GM10248 (cell line): ENCODE measurements around the gene LCLAT1.
"Not testable (repeated sequence)": the region's sequence is repeated elsewhere in the genome, so short reads cannot be mapped to it uniquely, and the experiment has no call there.

ENCODE experiments used
- CTCF ChIA-PET: fragments of 300-600 bp; sonication (Branson Sonifier 250); formaldehyde crosslinking; extraction: SDS; loops from one replicate; lab custom pipeline; 2021; ENCODE audit warnings: antibody characterized with exemption; lab: Yijun Ruan, JAX
- POLR2A ChIA-PET: fragments of 350-650 bp; sonication (Branson Sonifier 250); formaldehyde crosslinking; extraction: SDS; loops from one replicate; lab custom pipeline; 2020; ENCODE audit warnings: antibody characterized with exemption; lab: Yijun Ruan, JAX
- DNase-seq: peaks from one replicate; pipeline ENCODE4 v3.0.0; 2012; ENCODE audit errors: extremely low spot score
- CTCF ChIP-seq: IDR thresholded peaks from 2 replicates; pipeline ENCODE4 v1.5.1; 2012; ENCODE audit warnings: mild to moderate bottlenecking, low read depth; ENCODE audit errors: extremely low read depth, missing control alignments, control extremely low read depth

Gene LCLAT1

GRCh38 chr2:30487603-30488002 is 40.6 kb downstream of the LCLAT1 start:
- ChIA-PET CTCF (interaction anchor here (1.0 to 2.4 kb wide), 3 partner anchors 12 to 279 kb away, joined by 3 to 7 read pairs (median 3); no protein-coding TSS in a partner anchor), POLR2A (interaction anchor here (0.8 kb wide), 1 partner anchor 257 kb away, joined by 10 read pairs; no protein-coding TSS in a partner anchor)
- no peak for TF ChIP-seq CTCF
- DNase-seq, result no peak

- no peak for DNase-seq
- ChIA-PET CTCF (interaction anchor here (1.0 to 2.4 kb wide), 3 partner anchors 12 to 279 kb away, joined by 3 to 7 read pairs (median 3); no protein-coding TSS in a partner anchor), POLR2A (interaction anchor here (0.8 kb wide), 1 partner anchor 257 kb away, joined by 10 read pairs; no protein-coding TSS in a partner anchor)
These were observed 41.1 kb downstream of the LCLAT1 start for GRCh38 chr2:30488012-30488659.

GRCh38 chr2:30491225-30491624 is 44.2 kb downstream of the LCLAT1 start:
- ChIA-PET POLR2A (no interaction called here), CTCF (interaction anchor here (0.9 to 1.0 kb wide), 2 partner anchors 11 to 16 kb away, joined by 3 to 4 read pairs; no protein-coding TSS in a partner anchor)
- no peak for TF ChIP-seq CTCF
- DNase-seq, result no peak

More at GRCh38 chr2:30488012-30488659, 41.1 kb downstream of the LCLAT1 start:
- TF ChIP-seq CTCF, result no peak

GRCh38 chr2:30492185-30492584 is 45.1 kb downstream of the LCLAT1 start:
- POLR2A ChIA-PET, result interaction anchor here (0.7 kb wide), 1 partner anchor 60 kb away, joined by 4 read pairs; no protein-coding TSS in a partner anchor
- TF ChIP-seq CTCF, result no peak
- DNase-seq, result no peak
- CTCF ChIA-PET, result interaction anchor here (0.9 to 1.5 kb wide), 4 partner anchors 12 to 154 kb away, joined by 3 to 4 read pairs (median 4); no protein-coding TSS in a partner anchor

- no peak for DNase-seq
- ChIA-PET CTCF (interaction anchor here (1.2 to 1.5 kb wide), 3 partner anchors 12 to 154 kb away, joined by 3 to 4 read pairs (median 3); no protein-coding TSS in a partner anchor), POLR2A (interaction anchor here (0.7 kb wide), 1 partner anchor 60 kb away, joined by 4 read pairs; no protein-coding TSS in a partner anchor)
- TF ChIP-seq CTCF, result no peak
These were observed 45.6 kb downstream of the LCLAT1 start for GRCh38 chr2:30492619-30493018.

GRCh38 chr2:30493440-30493839 is 46.4 kb downstream of the LCLAT1 start:
- DNase-seq, result no peak
- no peak for TF ChIP-seq CTCF
- POLR2A ChIA-PET, result no interaction called here
- CTCF ChIA-PET, result interaction anchor here (1.2 to 1.5 kb wide), 2 partner anchors 18 to 153 kb away, joined by 3 read pairs; no protein-coding TSS in a partner anchor

GRCh38 chr2:30495896-30496295 is 48.9 kb downstream of the LCLAT1 start:
- CTCF ChIA-PET, DNase-seq, POLR2A ChIA-PET: not testable (repeated sequence)
